Stimulated activated CD8-positive, alpha-beta memory T cell treated with anti-CD3 and anti-CD28 coated beads, Interleukin-12 subunit alpha, Interleukin-12 subunit beta, amount 100 ng/mL, for 4 hours (primary cell): Measurements from ENCODE around the gene MBD5.

Source experiments
- DNase-seq: peaks from one replicate; pipeline ENCODE4 v3.0.0-alpha.2; 2020; ENCODE audit warnings: low read depth

The MBD5 gene

GRCh38 chr2:148221926-148222325, 201.0 kb downstream of the MBD5 start:
- DNase-seq: no peak

- DNase-seq: no peak
Observed at GRCh38 chr2:148231858-148232257, 211.0 kb downstream of the MBD5 start.

- DNase-seq: no peak
Observed at GRCh38 chr2:148234143-148234542, 213.3 kb downstream of the MBD5 start.

- DNase-seq: no peak
Observed at GRCh38 chr2:148237911-148238310, 217.0 kb downstream of the MBD5 start.

- no peak for DNase-seq
Observed at GRCh38 chr2:148238561-148238960, 217.7 kb downstream of the MBD5 start.

GRCh38 chr2:148240838-148241237, 219.9 kb downstream of the MBD5 start:
- DNase-seq: no peak

- DNase-seq: no peak
Observed at GRCh38 chr2:148244593-148245292, 223.9 kb downstream of the MBD5 start.

GRCh38 chr2:148251993-148252392, 231.1 kb downstream of the MBD5 start:
- DNase-seq: no peak

- no peak for DNase-seq
Observed at GRCh38 chr2:148252646-148253045, 231.8 kb downstream of the MBD5 start.

GRCh38 chr2:148253685-148254084, 232.8 kb downstream of the MBD5 start:
- DNase-seq: no peak

- DNase-seq: no peak
Observed at GRCh38 chr2:148255929-148256328, 235.0 kb downstream of the MBD5 start.

GRCh38 chr2:148257276-148257675, 236.4 kb downstream of the MBD5 start:
- no peak for DNase-seq

GRCh38 chr2:148258124-148258523, 237.2 kb downstream of the MBD5 start:
- no peak for DNase-seq

GRCh38 chr2:148259674-148260073, 238.8 kb downstream of the MBD5 start:
- DNase-seq: no peak

GRCh38 chr2:148263890-148264289, 243.0 kb downstream of the MBD5 start:
- no peak for DNase-seq

GRCh38 chr2:148273158-148273691, 252.3 kb downstream of the MBD5 start:
- DNase-seq: no peak

GRCh38 chr2:148279216-148279615, 258.3 kb downstream of the MBD5 start:
- DNase-seq: no peak

GRCh38 chr2:148282201-148282600, 261.3 kb downstream of the MBD5 start:
- no peak for DNase-seq

- no peak for DNase-seq
Observed at GRCh38 chr2:148292431-148292830, 271.5 kb downstream of the MBD5 start.

GRCh38 chr2:148298196-148298595, 277.3 kb downstream of the MBD5 start:
- no peak for DNase-seq

GRCh38 chr2:148299616-148300015, 278.7 kb downstream of the MBD5 start:
- no peak for DNase-seq

GRCh38 chr2:148300544-148300943, 279.7 kb downstream of the MBD5 start:
- DNase-seq: no peak

GRCh38 chr2:148301362-148301761, 280.5 kb downstream of the MBD5 start:
- DNase-seq: no peak

GRCh38 chr2:148302526-148302925, 281.6 kb downstream of the MBD5 start:
- no peak for DNase-seq
